GM19438 (cell line): ENCODE measurements around the gene TEDC2.
"Not testable (repeated sequence)": the region's sequence is repeated elsewhere in the genome, so short reads cannot be mapped to it uniquely, and the experiment has no call there.

Source experiments
- ATAC-seq: cut with Tn5 transposase; IDR thresholded peaks from one replicate; pipeline ENCODE4 v1.9.1; 2021; ENCODE audit warnings: low read depth; ENCODE audit not compliant: unreplicated experiment

TEDC2 gene, protein sequence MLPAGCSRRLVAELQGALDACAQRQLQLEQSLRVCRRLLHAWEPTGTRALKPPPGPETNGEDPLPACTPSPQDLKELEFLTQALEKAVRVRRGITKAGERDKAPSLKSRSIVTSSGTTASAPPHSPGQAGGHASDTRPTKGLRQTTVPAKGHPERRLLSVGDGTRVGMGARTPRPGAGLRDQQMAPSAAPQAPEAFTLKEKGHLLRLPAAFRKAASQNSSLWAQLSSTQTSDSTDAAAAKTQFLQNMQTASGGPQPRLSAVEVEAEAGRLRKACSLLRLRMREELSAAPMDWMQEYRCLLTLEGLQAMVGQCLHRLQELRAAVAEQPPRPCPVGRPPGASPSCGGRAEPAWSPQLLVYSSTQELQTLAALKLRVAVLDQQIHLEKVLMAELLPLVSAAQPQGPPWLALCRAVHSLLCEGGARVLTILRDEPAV

DNA sequence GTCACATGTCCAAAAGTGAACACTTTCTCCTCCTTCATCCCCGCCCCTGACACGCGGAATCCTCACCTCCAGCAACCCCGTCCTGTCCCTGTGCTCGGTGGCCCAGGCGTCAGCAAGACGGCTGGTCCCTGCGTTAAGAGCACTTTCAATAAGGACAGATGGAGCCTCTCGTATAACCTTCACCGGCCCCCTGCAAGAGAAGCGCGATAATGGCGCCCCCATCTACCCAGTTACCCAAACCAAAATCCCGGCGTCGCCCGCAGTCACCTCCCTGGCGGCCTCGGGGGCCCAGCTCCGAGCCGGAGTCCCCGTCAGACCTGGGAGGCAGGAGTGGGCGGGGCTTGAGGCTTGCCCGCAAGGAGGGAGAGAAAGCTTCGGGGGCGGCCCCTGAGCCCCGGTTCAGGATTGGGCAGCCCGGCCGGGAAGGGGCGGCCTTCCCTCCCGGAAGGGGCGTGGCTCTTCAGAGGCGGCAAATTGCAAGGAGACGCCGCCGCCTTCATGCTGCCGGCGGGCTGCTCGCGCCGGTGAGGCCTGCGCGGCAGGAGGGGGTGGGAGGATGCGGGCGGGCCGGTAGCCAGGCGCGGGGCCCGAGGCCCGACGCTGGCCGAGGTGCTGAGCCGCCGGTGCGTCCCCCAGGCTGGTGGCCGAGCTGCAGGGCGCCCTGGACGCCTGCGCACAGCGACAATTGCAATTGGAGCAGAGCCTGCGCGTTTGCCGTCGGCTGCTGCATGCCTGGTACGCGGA lies at the start of gene TEDC2:
TSS of gene TEDC2 (plus strand) at position 463 of the 744 bp plus-strand sequence. CDS start at position 499, 36 bp downstream.
- ATAC-seq, result peak; percentile 77

DNA sequence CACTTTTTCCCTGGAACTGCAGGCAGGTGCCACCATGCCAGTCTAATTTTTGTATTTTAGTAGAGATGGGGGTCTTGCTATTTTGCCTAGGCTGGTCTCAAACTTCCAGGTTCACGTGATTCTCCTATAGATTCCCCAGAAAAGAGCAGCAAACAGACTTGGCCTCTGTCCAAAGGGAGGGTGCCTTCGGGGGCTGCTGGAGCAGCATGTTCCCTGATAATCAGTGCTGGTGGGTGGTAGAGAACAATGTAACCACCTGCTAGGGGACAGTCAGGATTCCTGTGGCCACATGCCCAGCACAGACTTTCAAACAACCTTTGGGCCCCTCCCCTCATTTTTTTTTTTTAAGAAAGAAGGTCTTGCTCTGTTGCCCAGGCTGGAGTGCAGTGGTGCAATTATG lies 44.8 kb upstream of the TEDC2 start:
- ATAC-seq, result no peak

DNA sequence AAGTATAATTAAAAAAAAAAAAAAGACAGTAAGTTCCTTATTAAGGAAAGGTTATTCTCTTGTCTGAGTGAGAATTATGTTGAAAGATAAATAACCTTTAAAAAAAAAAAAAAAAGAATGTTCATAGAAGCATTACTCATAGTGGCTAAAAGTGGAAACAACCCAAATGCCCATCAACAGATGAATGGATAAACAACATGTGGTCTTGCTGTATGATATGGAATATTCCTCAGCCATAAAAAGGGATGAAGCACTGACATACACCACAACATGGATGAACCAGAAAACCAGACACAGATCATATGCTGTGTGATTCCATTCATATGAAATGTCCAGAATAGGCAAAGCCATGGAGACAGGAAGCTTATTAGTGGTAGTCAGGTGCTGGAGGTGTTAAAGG lies 39.9 kb upstream of the TEDC2 start:
- ATAC-seq, result no peak

DNA sequence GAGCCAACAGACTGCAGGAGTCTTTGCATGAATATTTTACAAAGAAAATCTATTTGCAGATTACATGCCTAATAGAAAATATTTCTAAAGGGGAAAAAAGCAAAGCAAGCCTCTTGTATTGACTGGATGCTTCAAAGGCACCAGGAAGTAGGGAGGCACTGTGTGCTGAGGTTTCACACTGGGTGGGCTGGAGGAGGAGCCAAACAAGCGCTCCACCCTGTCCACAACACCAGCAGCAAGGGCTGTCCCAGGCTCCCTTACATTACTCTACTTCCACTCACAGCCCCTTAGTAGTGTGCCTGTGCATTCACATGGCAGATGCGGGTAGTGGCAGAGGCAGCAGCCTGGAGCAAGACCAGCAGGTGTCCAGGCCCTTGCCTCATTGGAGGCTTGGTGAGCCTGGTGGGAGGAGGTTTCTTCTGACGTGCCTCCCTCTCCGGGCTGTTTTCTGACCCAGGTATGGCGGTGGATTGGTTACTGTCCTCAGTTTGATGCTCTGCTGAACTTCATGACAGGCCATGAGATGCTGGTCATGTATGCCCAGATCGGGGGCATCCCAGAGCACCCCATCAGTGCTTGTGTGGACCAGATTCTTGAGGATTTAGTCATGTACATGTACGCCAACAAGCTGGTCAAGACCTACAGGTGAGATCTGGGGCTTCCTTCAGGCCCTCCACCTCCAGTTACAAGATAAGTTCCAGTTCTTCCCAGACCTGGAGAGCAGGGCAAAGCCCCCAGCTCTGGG lies 37.6 kb upstream of the TEDC2 start:
- ATAC-seq, result no peak

DNA sequence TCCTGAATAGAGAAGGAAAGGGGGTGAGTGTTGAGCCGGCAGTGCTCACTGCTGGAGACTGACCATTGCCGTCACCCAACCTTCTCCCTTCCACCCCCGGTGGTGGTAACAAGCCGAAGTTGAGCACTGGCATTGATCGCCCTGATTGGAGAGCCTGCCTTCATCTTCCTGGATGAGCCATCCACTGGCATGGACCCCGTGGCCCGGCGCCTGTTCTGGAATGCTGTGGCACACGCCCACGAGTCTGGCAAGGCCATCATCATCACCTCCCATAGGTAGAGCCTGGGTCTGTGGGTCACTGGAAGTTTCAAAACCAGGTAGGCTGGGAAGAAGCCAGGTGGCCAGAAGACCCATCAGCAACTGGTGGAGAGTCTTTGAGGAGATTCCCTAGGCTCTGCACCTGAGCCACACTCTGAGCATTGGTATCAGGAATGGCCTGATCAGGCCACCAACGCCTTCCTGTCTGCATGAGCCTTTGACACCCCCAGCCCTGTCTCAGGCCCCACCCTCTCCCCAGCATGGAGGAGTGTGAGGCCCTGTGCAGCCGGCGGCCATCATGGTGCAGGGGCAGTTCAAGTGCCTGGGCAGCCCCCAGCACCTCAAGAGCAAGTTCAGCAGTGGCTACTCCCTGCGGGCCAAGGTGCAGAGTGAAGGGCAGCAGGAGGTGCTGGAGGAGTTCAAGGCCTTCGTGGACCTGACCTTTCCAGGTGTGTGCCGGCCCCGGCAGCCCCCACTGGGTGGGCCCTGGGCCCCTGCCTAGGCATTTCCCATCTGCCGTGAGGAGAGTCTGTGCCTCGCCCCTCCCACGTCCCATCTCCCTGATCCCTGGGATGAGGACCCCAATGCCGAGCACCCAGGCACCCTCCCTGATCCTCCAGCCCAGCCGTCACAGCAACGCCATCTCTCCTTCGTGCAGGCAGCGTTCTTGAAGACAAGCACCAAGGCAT lies 35.6 kb upstream of the TEDC2 start:
- no peak for ATAC-seq

DNA sequence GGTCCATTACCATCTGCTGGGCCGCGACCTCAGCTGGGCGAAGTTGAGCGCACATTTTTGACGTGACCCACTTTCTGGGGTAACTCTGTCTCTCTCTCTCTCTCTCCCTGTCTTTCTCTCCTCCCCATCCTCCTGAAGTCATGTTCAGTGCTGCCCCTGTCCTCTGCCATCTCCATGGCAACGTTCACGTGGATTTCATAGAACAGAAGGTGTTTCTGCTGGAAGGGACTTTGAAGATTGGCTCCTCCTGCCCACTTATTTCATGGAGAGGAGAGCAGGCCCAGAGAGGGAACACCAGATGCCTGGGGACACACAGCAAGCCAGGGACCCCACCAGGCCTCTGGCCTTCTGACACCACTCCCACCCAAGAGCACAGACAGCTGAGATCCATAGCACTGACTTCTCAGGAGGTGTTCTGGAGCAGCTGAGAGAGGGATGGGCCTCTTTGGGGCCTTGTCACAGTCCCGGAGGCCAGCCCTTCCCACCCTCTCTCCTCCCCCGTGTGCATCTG lies 34.8 kb upstream of the TEDC2 start:
- ATAC-seq, result no peak

DNA sequence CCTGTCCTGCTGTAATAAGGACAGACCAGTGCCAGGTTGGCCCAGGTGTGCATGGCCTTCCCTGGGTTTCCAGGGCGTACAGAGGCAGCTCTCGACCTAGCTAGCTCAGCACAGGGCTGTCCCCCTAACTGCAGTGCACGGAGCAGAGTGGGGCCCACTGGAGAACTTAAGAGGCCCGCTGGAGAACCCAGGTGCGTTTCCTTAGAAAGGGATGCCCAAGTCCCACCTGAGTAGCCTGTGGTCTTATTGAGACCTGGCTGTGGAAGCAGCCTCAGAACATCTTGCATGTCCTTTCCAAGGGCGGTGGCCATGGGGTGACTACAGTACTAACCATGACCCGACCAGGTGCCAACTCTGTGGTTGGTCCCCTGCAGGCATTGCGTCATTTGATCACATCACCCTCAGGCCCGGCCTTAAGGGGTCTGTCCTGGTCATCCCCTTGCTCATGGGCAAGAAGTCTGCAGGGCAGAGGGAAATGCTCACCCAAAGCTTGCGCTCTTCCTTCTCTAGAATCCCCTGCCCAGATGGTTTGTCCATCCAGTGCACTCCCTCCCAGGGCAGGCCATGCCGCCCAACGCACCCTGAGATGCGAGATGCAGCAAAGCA lies 34.0 kb upstream of the TEDC2 start:
- ATAC-seq, result no peak

DNA sequence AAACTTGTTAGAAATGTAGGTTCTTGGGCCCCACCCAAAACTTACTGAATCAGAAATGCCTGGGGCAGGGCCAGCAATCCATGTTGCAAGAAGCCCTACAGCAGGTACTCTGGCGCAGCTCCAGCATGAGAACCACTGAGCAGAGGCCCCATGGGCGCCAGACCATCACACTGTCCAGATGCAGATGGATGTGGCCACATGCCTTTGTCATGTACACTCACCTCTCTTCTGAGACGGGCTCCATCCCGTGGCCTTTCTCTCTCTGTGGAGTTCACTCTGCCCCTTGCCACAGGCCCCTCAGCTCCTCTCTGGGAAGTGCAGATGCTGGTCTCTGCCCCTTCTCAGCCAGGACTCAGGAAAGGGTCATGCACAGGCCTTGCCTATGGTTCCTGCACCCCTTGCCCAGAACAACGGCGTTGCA lies 33.0 kb upstream of the TEDC2 start:
- no peak for ATAC-seq

DNA sequence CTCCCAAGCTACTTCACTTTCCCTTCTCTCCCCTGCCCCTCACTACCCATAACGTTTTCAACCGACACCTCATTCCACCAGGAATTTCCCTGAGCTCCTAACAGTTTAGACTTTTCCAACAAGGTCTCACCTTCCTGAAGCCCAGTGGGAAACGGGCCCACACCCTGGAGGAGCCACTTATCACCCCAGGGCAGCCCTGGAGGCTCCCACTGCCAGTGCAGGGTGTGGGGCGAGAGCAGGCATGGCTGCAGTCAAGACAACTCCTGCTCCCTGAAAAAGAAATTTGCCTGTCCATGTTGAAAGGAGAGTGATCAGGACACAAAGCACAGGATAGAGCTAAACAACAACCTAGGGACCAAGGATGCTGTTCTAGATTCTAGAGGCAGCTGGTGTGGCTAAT lies 32.4 kb upstream of the TEDC2 start:
- no peak for ATAC-seq

DNA sequence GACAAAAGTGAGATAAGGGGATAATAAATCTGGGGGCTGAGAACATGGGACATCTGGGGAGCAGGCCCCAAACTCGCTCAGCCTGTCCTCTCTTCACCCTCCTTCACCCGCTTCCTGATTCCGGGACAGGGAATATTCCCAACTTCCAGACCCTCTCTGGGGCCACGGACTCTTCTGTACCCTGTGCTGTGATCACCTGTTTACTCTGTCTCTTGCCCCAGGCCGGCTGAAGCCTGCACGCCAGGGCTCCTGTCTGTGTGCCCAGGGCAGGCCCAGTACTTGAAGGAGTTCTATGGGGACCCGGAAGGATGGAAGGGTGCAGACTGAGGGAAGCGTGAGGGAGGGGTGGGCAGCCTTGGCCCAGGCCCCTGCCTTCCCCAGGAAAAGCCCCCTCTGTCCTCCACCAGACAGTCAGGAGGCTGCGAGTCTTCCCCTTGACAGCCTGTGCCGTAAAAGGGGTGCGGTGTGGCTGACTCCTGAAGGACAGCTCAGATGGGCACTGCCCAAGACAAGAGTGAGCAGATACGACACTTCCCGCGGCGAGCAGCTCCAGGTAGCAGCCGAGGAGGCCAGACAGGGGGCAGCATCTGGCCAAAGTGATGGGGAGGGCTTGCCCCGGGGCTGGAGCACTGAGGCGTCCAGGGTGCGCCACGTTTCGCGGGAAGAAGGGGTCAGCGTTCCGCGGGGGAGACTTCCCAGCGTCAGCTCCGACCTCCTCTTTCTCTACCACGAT lies 31.7 kb upstream of the TEDC2 start:
- ATAC-seq, result peak; percentile 11

DNA sequence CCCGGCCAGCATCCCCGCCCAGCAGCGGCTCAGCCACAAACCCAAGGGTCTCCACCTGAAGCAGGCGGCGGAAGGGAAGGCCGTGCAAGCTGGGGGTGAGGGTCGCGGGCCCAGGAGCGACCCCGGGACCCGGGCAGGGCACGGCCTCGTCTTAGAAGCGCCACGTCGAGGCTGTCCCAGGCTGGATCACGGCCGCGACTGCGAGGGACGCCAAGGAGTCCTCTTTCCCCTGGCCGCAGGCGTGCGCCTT lies 31.2 kb upstream of the TEDC2 start:
- ATAC-seq, result peak; percentile 33

DNA sequence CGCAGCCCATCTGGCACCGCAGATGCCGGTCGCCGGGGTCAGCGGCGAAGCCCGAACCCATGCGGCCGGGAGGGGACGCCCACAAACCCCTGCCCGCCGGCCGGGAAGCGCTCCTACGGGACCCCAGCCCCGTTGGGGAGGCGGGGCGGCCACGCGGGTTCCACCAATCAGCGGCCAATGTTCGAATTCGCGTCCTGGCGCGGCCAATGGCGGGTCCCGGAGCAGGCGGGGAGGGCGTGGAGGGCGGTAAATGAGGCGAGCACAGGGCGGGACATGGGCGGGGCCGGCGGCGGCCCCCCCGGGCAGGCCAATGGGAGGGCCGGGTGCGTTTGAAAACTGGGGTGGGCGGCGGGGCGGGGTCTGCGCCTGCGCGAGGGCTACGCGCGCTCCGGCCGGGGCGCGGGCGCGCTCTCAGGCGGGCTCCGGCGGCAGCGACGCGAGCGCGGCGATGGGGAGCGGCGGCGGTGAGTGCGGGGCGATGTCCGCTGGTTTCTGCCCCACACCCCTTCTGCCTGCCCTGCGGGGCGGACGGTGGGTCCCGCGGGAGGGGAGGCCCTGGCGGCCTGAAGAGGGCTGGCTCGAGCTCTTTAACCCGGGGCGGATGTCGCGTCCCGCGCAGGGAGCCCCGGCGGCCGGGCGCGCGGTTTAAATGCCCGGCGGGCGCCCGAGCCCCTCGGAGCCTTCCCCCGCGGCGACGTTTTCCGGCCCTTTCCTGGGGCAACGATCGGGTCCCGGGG lies 30.7 kb upstream of the TEDC2 start, which contains the start of gene CCNF:
TSS of gene CCNF (plus strand) at position 414 of the 737 bp plus-strand sequence. CDS start at position 449, 35 bp downstream.
- ATAC-seq, result peak; percentile 76

DNA sequence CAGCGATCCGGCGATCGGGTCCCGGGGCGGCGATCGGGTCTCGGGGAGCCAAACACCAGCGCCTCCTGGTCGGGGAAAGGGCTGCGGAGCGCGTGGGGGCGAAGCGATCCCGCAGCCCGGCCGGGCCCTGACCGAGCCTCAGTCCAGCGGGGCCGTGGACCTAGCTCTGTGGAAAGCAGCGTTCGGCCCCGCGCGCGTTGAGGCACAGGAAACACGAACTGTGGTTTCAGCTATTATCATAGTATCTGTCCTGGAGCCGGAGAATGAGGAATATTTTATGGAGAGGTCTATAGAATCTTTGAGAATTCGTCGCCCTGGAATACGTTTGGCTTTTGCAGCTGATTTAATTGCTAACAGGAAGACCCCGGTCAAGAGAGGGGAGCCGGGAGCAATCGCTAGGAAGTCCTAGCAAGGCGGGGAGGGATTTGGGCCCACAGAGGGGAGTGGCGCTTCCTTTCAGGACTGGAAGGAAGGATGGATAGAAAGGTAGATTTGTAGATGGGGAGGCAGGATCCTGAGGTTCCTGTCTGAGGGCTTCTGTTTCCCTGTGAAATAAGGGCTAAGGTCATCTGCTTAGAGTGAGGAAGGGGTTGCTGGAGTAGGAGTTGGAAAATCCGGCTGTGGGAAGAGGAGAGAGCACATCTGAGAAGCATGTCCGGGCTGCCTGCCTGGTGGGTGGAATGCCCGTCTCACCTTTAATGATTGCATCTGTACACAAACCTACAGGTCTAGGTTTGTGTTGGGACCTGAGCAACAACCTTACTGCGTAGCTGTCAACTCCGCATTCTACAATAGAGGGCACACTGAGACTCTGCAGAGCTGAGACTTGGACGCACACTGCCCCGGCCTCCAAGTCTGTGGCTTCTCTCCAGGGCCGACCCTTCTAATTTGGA lies 29.9 kb upstream of the TEDC2 start:
- no peak for ATAC-seq

DNA sequence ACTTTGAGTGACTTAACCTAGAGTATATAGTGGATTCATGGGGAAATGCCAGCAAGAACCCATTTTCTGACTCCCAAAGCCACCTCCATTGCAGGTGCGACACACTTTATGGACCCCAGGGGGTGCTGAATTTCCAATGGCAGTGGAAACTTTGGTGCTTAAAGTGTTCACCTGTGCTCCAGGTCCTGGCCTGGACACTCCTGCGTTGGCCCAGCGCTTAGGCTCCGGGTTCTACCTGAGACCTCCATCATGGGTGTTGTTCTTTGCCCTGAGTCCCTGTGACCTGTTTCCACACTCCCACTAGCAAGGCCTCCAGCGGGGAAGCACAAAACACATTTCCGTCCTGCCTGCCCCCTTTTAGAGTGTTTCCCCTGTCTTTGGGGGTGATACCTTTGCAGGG lies 27.6 kb upstream of the TEDC2 start:
- ATAC-seq, result no peak

DNA sequence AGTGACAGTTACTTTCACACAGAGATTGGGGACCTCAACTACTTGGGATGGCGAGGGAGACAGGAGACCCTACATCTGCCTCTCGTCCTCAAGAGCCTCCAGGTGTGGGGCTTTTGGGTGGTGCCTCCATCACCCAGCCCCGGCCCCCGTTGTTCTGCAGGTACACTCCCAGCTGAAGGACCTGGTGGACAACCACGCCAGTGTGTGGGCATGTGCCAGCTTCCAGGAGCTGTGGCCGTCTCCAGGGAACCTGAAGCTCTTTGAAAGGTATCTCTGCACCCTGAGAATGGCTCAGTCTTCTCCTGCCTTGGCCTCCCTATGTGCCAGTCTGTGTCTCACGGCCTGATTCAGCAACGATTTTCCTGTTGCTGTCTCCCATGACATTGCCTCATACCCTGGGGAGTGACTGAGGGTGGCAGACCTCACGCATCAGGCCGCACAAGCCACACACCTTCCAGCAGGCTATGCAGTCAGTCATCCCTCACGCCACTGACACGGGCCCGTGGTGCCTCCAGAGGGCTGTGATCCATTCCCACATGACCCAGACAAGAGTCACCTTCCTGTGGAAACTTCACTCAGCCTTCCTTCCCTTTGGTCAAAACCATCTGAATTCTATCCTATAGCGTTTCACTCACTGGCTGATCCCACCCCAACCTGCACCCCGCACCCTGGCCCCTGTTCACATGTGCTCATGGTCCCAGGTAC lies 27.0 kb upstream of the TEDC2 start:
- no peak for ATAC-seq

DNA sequence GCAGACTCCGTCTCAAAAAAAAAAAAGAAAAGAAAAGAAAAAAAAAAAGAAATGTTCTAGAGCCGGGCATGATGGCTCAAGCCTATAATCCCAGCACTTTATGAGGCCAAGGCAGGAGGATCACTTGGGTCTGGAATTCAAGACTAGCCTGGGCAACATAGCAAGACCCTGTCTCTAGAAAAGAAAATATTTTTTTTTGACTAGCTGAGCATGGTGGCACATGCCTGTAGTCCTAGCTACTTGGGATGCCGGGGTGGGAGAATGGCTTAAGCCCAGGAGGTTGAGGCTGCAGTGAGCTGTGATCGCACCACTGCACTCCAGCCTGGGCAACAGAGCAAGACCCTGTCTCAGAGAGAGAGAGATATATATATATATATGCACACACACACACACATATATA lies 24.7 kb upstream of the TEDC2 start:
- not testable (repeated sequence) for ATAC-seq

DNA sequence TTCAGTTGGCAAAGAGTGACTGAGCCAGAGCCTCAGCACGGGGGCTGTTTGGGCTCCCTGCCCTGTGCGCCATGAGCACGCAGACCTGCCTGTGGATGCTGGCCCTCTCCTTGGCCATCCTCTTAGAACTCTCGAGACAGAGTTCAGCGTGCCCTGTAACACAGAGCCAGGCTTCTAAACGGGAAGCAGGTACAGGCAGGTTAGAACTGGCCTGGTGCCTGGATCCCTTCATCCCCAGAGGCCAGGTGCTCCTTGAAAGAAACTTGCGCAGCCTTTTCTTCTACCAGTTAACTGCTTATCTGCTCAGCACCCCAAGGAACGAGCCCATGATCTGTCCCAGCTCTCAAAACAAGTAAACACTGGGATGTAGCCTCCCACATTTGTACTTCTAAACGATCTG lies 23.8 kb upstream of the TEDC2 start:
- no peak for ATAC-seq
